Ovary (tissue), 9 donors: ENCODE measurements around the gene HS6ST3. TPM values are rescaled to one million over a fixed set of nuclear protein-coding genes. Genes with fewer than 3 reads are reported as not detected.

ENCODE experiments used
- DNase-seq, 5 donors: peaks; one replicate each; pipeline ENCODE4 v3.0.0-alpha.2; 2019 to 2020
- H3K27ac ChIP-seq, 2 donors: fragments of 200-600 bp; one replicate each; pipeline versions ENCODE4 v1.5.1 to v1.8.0; 2019 to 2022
- H3K27me3 ChIP-seq: fragments of 200-600 bp; one replicate; pipeline ENCODE4 v1.8.0; 2022
- H3K36me3 ChIP-seq: fragments of 200-600 bp; sonication (generic); one replicate; pipeline ENCODE4 v1.5.1; 2019
- H3K4me1 ChIP-seq: one replicate; pipeline ENCODE4 v1.8.1; 2013; ENCODE audit warnings: mild to moderate bottlenecking, moderate library complexity; ENCODE audit not compliant: insufficient read depth
- H3K4me3 ChIP-seq: fragments of 200-600 bp; sonication (generic); one replicate; pipeline ENCODE4 v1.5.1; 2017
- H3K9me3 ChIP-seq, 2 donors: fragments of 200-600 bp in 1 of 2; sonication (generic) in 1 of 2; one replicate each; pipeline versions ENCODE4 v1.5.1 to v1.8.1; 2013 to 2019; ENCODE audit warnings: mild to moderate bottlenecking in 1 of 2, moderate library complexity in 1 of 2
- CTCF ChIP-seq, 3 donors: fragments of 450-650 bp in 2 of 3; fragments of 200-600 bp in 1 of 3; IDR thresholded peaks; one replicate each; pipeline versions ENCODE4 v1.5.1 to v1.8.0; 2016 to 2022; ENCODE audit warnings: antibody characterized with exemption in 3 of 3, mild to moderate bottlenecking in 1 of 3
- EP300 ChIP-seq: sonication (generic); formaldehyde crosslinking; IDR thresholded peaks from one replicate; pipeline ENCODE4 v1.6.1; 2017; ENCODE audit warnings: antibody characterized with exemption
- POLR2A ChIP-seq: fragments of 450-650 bp; IDR thresholded peaks from one replicate; pipeline ENCODE4 v1.6.1; 2017; ENCODE audit warnings: antibody characterized with exemption, mild to moderate bottlenecking, moderate library complexity
- WGBS, 3 donors: extraction: QIAGEN DNeasy Blood & Tissue Kit in 1 of 3; methylation state at CpG; one replicate each; pipeline versions ENCODE4 v1.1.5 to v1.1.7; 2013 to 2017; 5-methylcytosine and 5-hydroxymethylcytosine counted together
- intact Hi-C, 4 donors: fragments of 100-400 bp; cut with DNase I; formaldehyde crosslinking; loops; one replicate each; pipeline versions ENCODE4 v1.11.0 to v1.15.1; 2022 to 2023
- polyA plus RNA-seq, 2 donors: library from polyadenylated mRNA; stranded (reverse); fragments of 200-250 nt in 1 of 2; fragments of 350-450 nt in 1 of 2; fragmentation: Illumina TruSeq in 1 of 2; extraction: RNeasy Lipid Tissue Mini Kit (QIAGEN cat#74804) in 1 of 2; gene quantifications; one replicate each; pipeline ENCODE4 v1.2.3, GENCODE V29; 2013 to 2014
- total RNA-seq, 7 donors: library from RNA; depleted of rRNA in 2 of 7; stranded (reverse); fragments of >200 nt in 2 of 7; fragmentation: NEBNext Ultra II Directional in 3 of 7; extraction: Animal tissue kit (Norgen Biotek cat#: 25700) in 3 of 7; gene quantifications; one replicate each; pipeline versions ENCODE4 v1.1.0 to v1.2.4, GENCODE V29; 2016 to 2023
- donor health status: DM: no; HTN: no; CAD: no; lungs with moderate emphysema.
- donor health status: DM: no; HTN: no; CAD: no.
- donor health status: Bipolar disorder and iron deficiency.
- donor health status: DM: yes; HTN: yes; CAD: no.
- donor health status: DM: no; HTN: no; CAD: no.
- donor health status: DM: yes; HTN: yes; CAD: no.

The HS6ST3 gene
- total and polyA plus RNA-seq, 9 donors = 0.05 to 0.46 (median 0.19) TPM; not detected in 3

- no peaks in the 10 kb centered on the region for H3K9me3 ChIP-seq
- no peak overlapping the region for H3K27ac ChIP-seq
- no peaks in the 10 kb centered on the region for H3K36me3 ChIP-seq
- DNase-seq = no peak
- WGBS, 3 donors = 93 to 98% (median 94%) methylated on average over 1 of the region's 1 CpG
- H3K4me1 ChIP-seq = no peaks in the 10 kb centered on the region
- no peak for TF ChIP-seq CTCF (IDR thresholded peaks at IDR 0.05)
- TF ChIP-seq EP300 = no peak
- no peak for TF ChIP-seq POLR2A
- no peak overlapping the region for H3K4me3 ChIP-seq
- H3K27me3 ChIP-seq = no peaks in the 10 kb centered on the region
- intact Hi-C loops = no loop called here
These were observed 661.2 kb downstream of the HS6ST3 start for GRCh38 chr13:96751089-96751488.

- no peak overlapping the region for H3K27ac ChIP-seq
- intact Hi-C loops = no loop called here
- no peaks in the 10 kb centered on the region for H3K9me3 ChIP-seq
- H3K27me3 ChIP-seq = no peaks in the 10 kb centered on the region
- no peaks in the 10 kb centered on the region for H3K4me1 ChIP-seq
- no peak for TF ChIP-seq EP300
- TF ChIP-seq POLR2A = no peak
- TF ChIP-seq CTCF (IDR thresholded peaks at IDR 0.05) = no peak
- H3K4me3 ChIP-seq = no peak overlapping the region
- no peaks in the 10 kb centered on the region for H3K36me3 ChIP-seq
- no peak for DNase-seq
These were observed 673.0 kb downstream of the HS6ST3 start for GRCh38 chr13:96762876-96763275.

GRCh38 chr13:96766306-96766705, 676.4 kb downstream of the HS6ST3 start:
- H3K9me3 ChIP-seq = no peaks in the 10 kb centered on the region
- no peaks in the 10 kb centered on the region for H3K27me3 ChIP-seq
- no peak overlapping the region for H3K27ac ChIP-seq
- no peak for DNase-seq
- TF ChIP-seq EP300 (no peak), CTCF (IDR thresholded peaks at IDR 0.05) (no peak), POLR2A (no peak)
- 47 to 56% (median 55%) methylated on average over 3 of the region's 3 CpGs for WGBS, 3 donors
- intact Hi-C loops = no loop called here
- H3K36me3 ChIP-seq = no peaks in the 10 kb centered on the region
- no peaks in the 10 kb centered on the region for H3K4me1 ChIP-seq
- no peak overlapping the region for H3K4me3 ChIP-seq

- TF ChIP-seq POLR2A (no peak), EP300 (no peak), CTCF (IDR thresholded peaks at IDR 0.05) (no peak)
- Histone ChIP-seq H3K27ac (no peak overlapping the region), H3K4me1 (no peaks in the 10 kb centered on the region), H3K4me3 (no peak overlapping the region), H3K9me3 (no peaks in the 10 kb centered on the region), H3K36me3 (no peaks in the 10 kb centered on the region), H3K27me3 (no peaks in the 10 kb centered on the region)
- intact Hi-C loops = no loop called here
- WGBS, 3 donors = 87 to 94% (median 88%) methylated on average over 6 of the region's 6 CpGs
- no peak for DNase-seq
These were observed 678.6 kb downstream of the HS6ST3 start for GRCh38 chr13:96768524-96768923.

- H3K27ac ChIP-seq = no peak overlapping the region
- H3K9me3 ChIP-seq = no peaks in the 10 kb centered on the region
- intact Hi-C loops = no loop called here
- no peak for DNase-seq
- H3K4me3 ChIP-seq = no peak overlapping the region
- 0 to 5% (median 3%) methylated on average over 1 of the region's 1 CpG for WGBS, 3 donors
- no peaks in the 10 kb centered on the region for H3K4me1 ChIP-seq
- TF ChIP-seq EP300 (no peak), CTCF (IDR thresholded peaks at IDR 0.05) (no peak), POLR2A (no peak)
- H3K27me3 ChIP-seq = no peaks in the 10 kb centered on the region
- H3K36me3 ChIP-seq = no peaks in the 10 kb centered on the region
These were observed 680.0 kb downstream of the HS6ST3 start for GRCh38 chr13:96769874-96770273.
